Kidney capillary endothelial cell (primary cell): Measurements from ENCODE around the gene OR52W1.

ENCODE experiments used
- DNase-seq: peaks from one replicate; pipeline ENCODE4 v3.0.0-alpha.2; 2018; ENCODE audit warnings: low spot score

Gene OR52W1

GRCh38 chr11:6199174-6199810, at the start of gene OR52W1:
OR52W1 (plus strand) TSS chr11:6199224; CDS start chr11:6199224, 0 bp downstream.
- DNase-seq: no peak

- DNase-seq: no peak
Observed at GRCh38 chr11:6151117-6151516, 47.9 kb upstream of the OR52W1 start.

- no peak for DNase-seq
Observed at GRCh38 chr11:6152126-6152525, 46.9 kb upstream of the OR52W1 start.

- no peak for DNase-seq
Observed at GRCh38 chr11:6156628-6157359, 42.2 kb upstream of the OR52W1 start.

GRCh38 chr11:6170226-6170625, 28.8 kb upstream of the OR52W1 start, which contains the start of gene OR52B2:
OR52B2 (minus strand) TSS chr11:6170326; CDS start chr11:6170326, 0 bp downstream.
- DNase-seq: no peak

GRCh38 chr11:6175440-6175839, 23.6 kb upstream of the OR52W1 start:
- DNase-seq: no peak

- no peak for DNase-seq
Observed at GRCh38 chr11:6191742-6192141, 7.3 kb upstream of the OR52W1 start.

GRCh38 chr11:6194065-6194581, 4.9 kb upstream of the OR52W1 start:
- DNase-seq: no peak

GRCh38 chr11:6196396-6196795, 2.6 kb upstream of the OR52W1 start:
- DNase-seq: no peak

GRCh38 chr11:6197466-6198200, 1.4 kb upstream of the OR52W1 start:
- no peak for DNase-seq

GRCh38 chr11:6200975-6201374, 2.0 kb downstream of the OR52W1 start:
- no peak for DNase-seq

GRCh38 chr11:6201481-6201880, 2.5 kb downstream of the OR52W1 start:
- no peak for DNase-seq

- no peak for DNase-seq
Observed at GRCh38 chr11:6202041-6202440, 3.0 kb downstream of the OR52W1 start.

GRCh38 chr11:6203327-6203726, 4.3 kb downstream of the OR52W1 start:
- DNase-seq: no peak

- DNase-seq: no peak
Observed at GRCh38 chr11:6204706-6205105, 5.7 kb downstream of the OR52W1 start.

- DNase-seq: no peak
Observed at GRCh38 chr11:6205366-6205765, 6.3 kb downstream of the OR52W1 start, which contains the start of gene C11orf42. C11orf42 (plus strand) TSS chr11:6205557; CDS start chr11:6205616, 59 bp downstream.

- no peak for DNase-seq
Observed at GRCh38 chr11:6206456-6207180, 7.6 kb downstream of the OR52W1 start.

- no peak for DNase-seq
Observed at GRCh38 chr11:6209801-6210200, 10.8 kb downstream of the OR52W1 start.

GRCh38 chr11:6210274-6210955, 11.4 kb downstream of the OR52W1 start:
- no peak for DNase-seq

- DNase-seq: no peak
Observed at GRCh38 chr11:6214530-6214929, 15.5 kb downstream of the OR52W1 start.

GRCh38 chr11:6216501-6216900, 17.5 kb downstream of the OR52W1 start:
- no peak for DNase-seq
